SK-N-SH treated with all-trans-retinoic acid at 6 μM for 48 hours (cell line): Measurements from ENCODE around the gene STEAP3.

ENCODE experiments used
- ATAC-seq: fragments of 200-7000 bp; cut with Tn5 transposase; 3 replicates; pipeline ENCODE4 v1.9.1; 2020; ENCODE audit warnings: mild to moderate bottlenecking, moderate library complexity
- ARNTL ChIP-seq: fragments of 450-650 bp; formaldehyde crosslinking; IDR thresholded peaks from 2 replicates; pipeline ENCODE4 v1.5.0; 2020; ENCODE audit warnings: low read depth, mild to moderate bottlenecking, moderate library complexity, borderline replicate concordance
- BACH2 ChIP-seq: fragments of 250-450 bp; sonication (Bioruptor Pico); IDR thresholded peaks from 2 replicates; pipeline ENCODE4 v1.9.0; 2021; ENCODE audit warnings: mild to moderate bottlenecking, borderline replicate concordance
- CSDC2 ChIP-seq: fragments of 250-450 bp; sonication (Bioruptor Pico); IDR thresholded peaks from 2 replicates; pipeline ENCODE4 v1.5.0; 2020; ENCODE audit warnings: mild to moderate bottlenecking, moderate library complexity
- ESRRG ChIP-seq: fragments of 250-450 bp; sonication (Bioruptor Pico); IDR thresholded peaks from 2 replicates; pipeline ENCODE4 v1.6.1; 2021; ENCODE audit warnings: mild to moderate bottlenecking
- ISL1 ChIP-seq: fragments of 250-450 bp; sonication (Bioruptor Pico); IDR thresholded peaks from 2 replicates; pipeline ENCODE4 v2.1.2; 2022; ENCODE audit warnings: mild to moderate bottlenecking, moderate library complexity
- OSR1 ChIP-seq: fragments of 250-450 bp; sonication (Bioruptor Pico); IDR thresholded peaks from 2 replicates; pipeline ENCODE4 v1.8.0; 2022; ENCODE audit warnings: moderate library complexity, mild to moderate bottlenecking, inconsistent platforms
- POU6F1 ChIP-seq: fragments of 250-450 bp; sonication (Bioruptor Pico); IDR thresholded peaks from 2 replicates; pipeline ENCODE4 v1.8.0; 2021; ENCODE audit warnings: low read depth, mild to moderate bottlenecking, moderate library complexity, borderline replicate concordance
- PPARA ChIP-seq: fragments of 250-450 bp; sonication (Bioruptor Pico); IDR thresholded peaks from 2 replicates; pipeline ENCODE4 v1.5.0; 2020; ENCODE audit warnings: mild to moderate bottlenecking, borderline replicate concordance
- SNAI2 ChIP-seq: fragments of 250-450 bp; sonication (Bioruptor Pico); IDR thresholded peaks from 2 replicates; pipeline ENCODE4 v1.5.0; 2020; ENCODE audit warnings: mild to moderate bottlenecking, moderate library complexity
- TCF4 ChIP-seq: fragments of 250-450 bp; sonication (Bioruptor Pico); IDR thresholded peaks from 2 replicates; pipeline ENCODE4 v1.8.0; 2021; ENCODE audit warnings: mild to moderate bottlenecking, moderate library complexity, borderline replicate concordance
- TOX ChIP-seq: fragments of 250-450 bp; sonication (Bioruptor Pico); IDR thresholded peaks from 2 replicates; pipeline ENCODE4 v1.8.0; 2021; ENCODE audit warnings: mild to moderate bottlenecking, moderate library complexity, borderline replicate concordance
- TSHZ2 ChIP-seq: fragments of 250-450 bp; sonication (Bioruptor Pico); IDR thresholded peaks from 2 replicates; pipeline ENCODE4 v1.5.0; 2020; ENCODE audit warnings: mild to moderate bottlenecking, moderate library complexity
- ZNF565 ChIP-seq: fragments of 450-650 bp; formaldehyde crosslinking; conservative IDR thresholded peaks from 2 replicates; pipeline ENCODE4 v1.5.0; 2020; ENCODE audit warnings: low read depth, mild to moderate bottlenecking, moderate library complexity
- ZNF8 ChIP-seq: fragments of 450-650 bp; formaldehyde crosslinking; IDR thresholded peaks from 2 replicates; pipeline ENCODE4 v1.5.0; 2020; ENCODE audit warnings: mild to moderate bottlenecking, moderate library complexity
- TF ChIP-seq, protein P1 (sequence below): fragments of 250-450 bp; sonication (Bioruptor Pico); IDR thresholded peaks from 2 replicates; pipeline ENCODE4 v1.8.0; 2020; ENCODE audit warnings: mild to moderate bottlenecking, moderate library complexity, borderline replicate concordance
- TF ChIP-seq, protein P2 (sequence below): fragments of 250-450 bp; sonication (Bioruptor Pico); IDR thresholded peaks from 2 replicates; pipeline ENCODE4 v1.5.1; 2020; ENCODE audit warnings: low read depth, mild to moderate bottlenecking, moderate library complexity
- TF ChIP-seq, protein P3 (sequence below): fragments of 250-450 bp; sonication (Bioruptor Pico); IDR thresholded peaks from 2 replicates; pipeline ENCODE4 v1.5.1; 2021; ENCODE audit warnings: mild to moderate bottlenecking, moderate library complexity

The STEAP3 gene

DNA sequence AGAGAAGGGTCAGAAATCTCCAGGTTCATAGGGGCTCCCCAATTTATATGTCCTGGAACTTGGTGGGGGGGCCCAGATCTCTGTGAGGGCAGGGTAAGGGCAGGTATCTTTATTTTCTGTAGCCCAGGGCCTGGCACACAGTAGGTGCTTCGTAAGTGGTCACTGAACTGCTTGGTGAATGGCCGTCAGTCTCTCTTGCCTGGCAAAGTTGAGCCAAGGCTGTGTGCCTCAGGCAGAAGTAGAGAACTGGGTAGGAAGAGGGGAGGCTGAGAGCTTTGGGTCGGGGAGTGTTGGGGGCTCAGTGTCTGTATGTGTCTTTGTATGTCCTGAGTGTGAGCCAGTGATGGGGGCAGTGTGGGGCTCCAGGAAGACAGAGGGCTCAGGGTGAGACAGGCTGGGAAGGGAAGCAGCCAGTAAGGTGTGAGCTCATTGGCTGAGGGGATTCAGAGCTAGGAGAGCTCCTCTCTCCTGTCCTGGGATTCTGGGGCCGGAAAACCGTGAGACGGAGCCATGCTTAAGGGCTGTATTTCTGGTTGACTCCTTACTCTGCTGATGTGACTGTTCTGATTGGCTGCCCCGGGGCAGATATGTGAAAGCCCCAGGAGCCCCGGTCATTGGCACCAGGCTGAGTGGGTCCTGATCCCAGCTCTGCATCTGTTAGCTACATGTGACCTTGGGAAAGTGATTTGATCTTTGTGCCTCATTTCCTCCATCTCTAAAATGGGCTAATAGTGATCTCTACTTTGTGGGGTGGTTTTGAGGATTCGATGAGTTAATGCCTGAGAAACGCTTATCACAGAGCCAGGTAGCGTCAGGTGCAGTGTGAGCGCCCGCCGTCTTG lies 30.3 kb downstream of the STEAP3 start (continued):
- TF ChIP-seq, protein P1, sequence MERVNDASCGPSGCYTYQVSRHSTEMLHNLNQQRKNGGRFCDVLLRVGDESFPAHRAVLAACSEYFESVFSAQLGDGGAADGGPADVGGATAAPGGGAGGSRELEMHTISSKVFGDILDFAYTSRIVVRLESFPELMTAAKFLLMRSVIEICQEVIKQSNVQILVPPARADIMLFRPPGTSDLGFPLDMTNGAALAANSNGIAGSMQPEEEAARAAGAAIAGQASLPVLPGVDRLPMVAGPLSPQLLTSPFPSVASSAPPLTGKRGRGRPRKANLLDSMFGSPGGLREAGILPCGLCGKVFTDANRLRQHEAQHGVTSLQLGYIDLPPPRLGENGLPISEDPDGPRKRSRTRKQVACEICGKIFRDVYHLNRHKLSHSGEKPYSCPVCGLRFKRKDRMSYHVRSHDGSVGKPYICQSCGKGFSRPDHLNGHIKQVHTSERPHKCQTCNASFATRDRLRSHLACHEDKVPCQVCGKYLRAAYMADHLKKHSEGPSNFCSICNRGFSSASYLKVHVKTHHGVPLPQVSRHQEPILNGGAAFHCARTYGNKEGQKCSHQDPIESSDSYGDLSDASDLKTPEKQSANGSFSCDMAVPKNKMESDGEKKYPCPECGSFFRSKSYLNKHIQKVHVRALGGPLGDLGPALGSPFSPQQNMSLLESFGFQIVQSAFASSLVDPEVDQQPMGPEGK (CRISPR knock-in tag) = no peak
- no peak for TF ChIP-seq ZNF8

DNA sequence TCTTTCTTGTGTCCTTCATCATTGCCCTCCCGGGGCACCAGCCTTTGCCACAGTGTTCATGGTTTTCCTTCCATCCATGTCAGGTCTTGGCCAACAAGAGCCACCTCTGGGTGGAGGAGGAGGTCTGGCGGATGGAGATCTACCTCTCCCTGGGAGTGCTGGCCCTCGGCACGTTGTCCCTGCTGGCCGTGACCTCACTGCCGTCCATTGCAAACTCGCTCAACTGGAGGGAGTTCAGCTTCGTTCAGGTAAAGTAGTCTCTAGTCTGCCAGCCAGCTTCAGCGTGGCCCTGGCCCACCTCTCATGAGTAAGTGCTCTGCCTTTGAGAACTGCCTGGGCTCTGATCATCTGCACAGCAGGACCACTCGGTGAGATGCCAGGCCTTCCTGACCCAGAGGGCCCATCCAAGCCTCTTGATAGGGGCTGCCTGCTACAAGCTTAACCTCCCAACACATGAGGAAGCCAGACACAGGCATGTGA lies 31.0 kb downstream of the STEAP3 start:
- no peak for ATAC-seq
- no peak for TF ChIP-seq TOX (CRISPR knock-in tag)
- TF ChIP-seq ZNF565 (CRISPR knock-in tag) = no peak
- TF ChIP-seq ESRRG (CRISPR knock-in tag) = no peak
- TF ChIP-seq, protein P2, sequence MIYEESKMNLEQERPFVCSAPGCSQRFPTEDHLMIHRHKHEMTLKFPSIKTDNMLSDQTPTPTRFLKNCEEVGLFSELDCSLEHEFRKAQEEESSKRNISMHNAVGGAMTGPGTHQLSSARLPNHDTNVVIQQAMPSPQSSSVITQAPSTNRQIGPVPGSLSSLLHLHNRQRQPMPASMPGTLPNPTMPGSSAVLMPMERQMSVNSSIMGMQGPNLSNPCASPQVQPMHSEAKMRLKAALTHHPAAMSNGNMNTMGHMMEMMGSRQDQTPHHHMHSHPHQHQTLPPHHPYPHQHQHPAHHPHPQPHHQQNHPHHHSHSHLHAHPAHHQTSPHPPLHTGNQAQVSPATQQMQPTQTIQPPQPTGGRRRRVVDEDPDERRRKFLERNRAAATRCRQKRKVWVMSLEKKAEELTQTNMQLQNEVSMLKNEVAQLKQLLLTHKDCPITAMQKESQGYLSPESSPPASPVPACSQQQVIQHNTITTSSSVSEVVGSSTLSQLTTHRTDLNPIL (CRISPR knock-in tag) = no peak
- TF ChIP-seq, protein P1 (CRISPR knock-in tag) = no peak
- TF ChIP-seq ARNTL (CRISPR knock-in tag) = no peak
- no peak for TF ChIP-seq SNAI2 (CRISPR knock-in tag)
- TF ChIP-seq, protein P3, sequence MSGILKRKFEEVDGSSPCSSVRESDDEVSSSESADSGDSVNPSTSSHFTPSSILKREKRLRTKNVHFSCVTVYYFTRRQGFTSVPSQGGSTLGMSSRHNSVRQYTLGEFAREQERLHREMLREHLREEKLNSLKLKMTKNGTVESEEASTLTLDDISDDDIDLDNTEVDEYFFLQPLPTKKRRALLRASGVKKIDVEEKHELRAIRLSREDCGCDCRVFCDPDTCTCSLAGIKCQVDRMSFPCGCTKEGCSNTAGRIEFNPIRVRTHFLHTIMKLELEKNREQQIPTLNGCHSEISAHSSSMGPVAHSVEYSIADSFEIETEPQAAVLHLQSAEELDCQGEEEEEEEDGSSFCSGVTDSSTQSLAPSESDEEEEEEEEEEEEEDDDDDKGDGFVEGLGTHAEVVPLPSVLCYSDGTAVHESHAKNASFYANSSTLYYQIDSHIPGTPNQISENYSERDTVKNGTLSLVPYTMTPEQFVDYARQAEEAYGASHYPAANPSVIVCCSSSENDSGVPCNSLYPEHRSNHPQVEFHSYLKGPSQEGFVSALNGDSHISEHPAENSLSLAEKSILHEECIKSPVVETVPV (CRISPR knock-in tag) = no peak
- TF ChIP-seq ZNF8 = no peak
- no peak for TF ChIP-seq OSR1 (CRISPR knock-in tag)
- TF ChIP-seq TSHZ2 (CRISPR knock-in tag) = no peak
- TF ChIP-seq ISL1 = no peak
- TF ChIP-seq TCF4 (CRISPR knock-in tag) = no peak
- TF ChIP-seq CSDC2 (CRISPR knock-in tag) = no peak
- no peak for TF ChIP-seq BACH2 (CRISPR knock-in tag)

DNA sequence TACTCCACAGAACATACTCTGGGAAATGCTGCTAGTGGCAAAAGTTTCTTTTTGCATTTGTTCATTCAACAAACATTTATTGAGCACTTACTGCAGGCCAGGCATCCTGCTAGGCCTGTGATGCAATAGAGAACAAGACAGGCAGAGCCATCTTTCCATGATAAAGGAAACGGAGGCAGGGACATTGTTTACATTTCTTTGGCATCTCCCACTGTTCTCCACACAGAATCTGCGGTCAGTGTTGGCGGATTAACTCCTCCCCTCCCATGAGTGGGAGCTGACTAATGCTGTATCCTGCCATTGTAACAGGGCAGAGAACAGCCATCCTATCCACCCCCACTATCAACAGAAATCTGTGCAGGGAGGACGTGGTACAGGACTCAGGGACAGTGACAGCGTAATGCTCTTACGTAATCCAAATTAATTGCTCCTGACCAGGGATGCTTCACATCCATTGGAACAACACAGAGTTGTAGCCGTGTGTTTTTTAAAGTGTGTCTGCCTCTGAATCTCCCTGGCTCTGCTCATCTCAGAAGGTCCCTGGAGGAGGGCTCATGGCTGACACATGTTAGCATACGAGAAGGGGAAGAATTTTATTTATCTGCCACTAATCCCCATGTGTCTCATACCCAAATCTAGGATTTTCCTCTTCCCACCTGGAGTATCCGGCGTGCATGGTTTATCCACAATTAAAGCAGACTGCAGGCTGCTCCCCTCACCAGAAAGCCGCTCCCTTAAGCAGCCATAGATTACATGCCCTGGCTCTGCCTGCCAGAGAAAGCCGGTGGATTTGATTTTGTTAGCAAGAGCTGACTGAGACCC lies 32.3 kb downstream of the STEAP3 start:
- TF ChIP-seq SNAI2 (CRISPR knock-in tag) (peak; percentile 38; the same call in 1 of the 2 replicates), BACH2 (CRISPR knock-in tag) (no peak)
- peak; percentile 89 for ATAC-seq

DNA sequence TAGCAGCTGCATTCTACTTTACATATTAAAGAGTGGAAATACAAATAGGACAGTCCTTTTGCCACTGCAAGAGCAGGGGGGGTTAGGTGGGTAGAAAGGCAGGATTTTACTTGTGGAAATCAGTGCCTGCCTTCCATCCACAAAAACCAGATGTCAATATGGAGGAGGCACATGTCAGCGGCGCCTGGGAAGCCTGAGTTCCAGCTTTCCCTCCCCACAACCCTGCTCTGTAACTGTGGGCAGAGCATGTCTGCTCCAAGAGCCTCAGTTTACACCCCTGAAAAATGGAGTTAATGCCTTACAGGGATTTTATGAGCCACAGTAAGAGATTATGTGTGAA lies 32.9 kb downstream of the STEAP3 start:
- no peak for ATAC-seq
- TF ChIP-seq, protein P2 (CRISPR knock-in tag) = no peak
- TF ChIP-seq BACH2 (CRISPR knock-in tag) = no peak
- no peak for TF ChIP-seq POU6F1 (CRISPR knock-in tag)
- TF ChIP-seq TSHZ2 (CRISPR knock-in tag) = no peak
- TF ChIP-seq PPARA (CRISPR knock-in tag) = no peak
